WTC11 (cell line): ENCODE measurements around the gene TMPRSS5.

Experiments
- CREB1 ChIP-seq: sonication (generic); formaldehyde crosslinking; IDR thresholded peaks from 2 replicates; pipeline ENCODE4 v1.8.0; 2023; ENCODE audit warnings: mild to moderate bottlenecking, missing genetic modification reagents
- CTCF ChIP-seq: fragments of 200-600 bp; IDR thresholded peaks from 2 replicates; pipeline ENCODE4 v1.8.0; 2022; ENCODE audit warnings: antibody characterized with exemption
- TF ChIP-seq, protein P1 (sequence below): sonication (generic); formaldehyde crosslinking; IDR thresholded peaks from 2 replicates; pipeline ENCODE4 v1.8.1; 2023; ENCODE audit warnings: mild to moderate bottlenecking, missing genetic modification reagents
- TF ChIP-seq, protein P2 (sequence below): sonication (generic); formaldehyde crosslinking; IDR thresholded peaks from 2 replicates; pipeline ENCODE4 v1.8.0; 2023; ENCODE audit warnings: missing genetic modification reagents, mild to moderate bottlenecking, borderline replicate concordance

- TF ChIP-seq, protein P1, sequence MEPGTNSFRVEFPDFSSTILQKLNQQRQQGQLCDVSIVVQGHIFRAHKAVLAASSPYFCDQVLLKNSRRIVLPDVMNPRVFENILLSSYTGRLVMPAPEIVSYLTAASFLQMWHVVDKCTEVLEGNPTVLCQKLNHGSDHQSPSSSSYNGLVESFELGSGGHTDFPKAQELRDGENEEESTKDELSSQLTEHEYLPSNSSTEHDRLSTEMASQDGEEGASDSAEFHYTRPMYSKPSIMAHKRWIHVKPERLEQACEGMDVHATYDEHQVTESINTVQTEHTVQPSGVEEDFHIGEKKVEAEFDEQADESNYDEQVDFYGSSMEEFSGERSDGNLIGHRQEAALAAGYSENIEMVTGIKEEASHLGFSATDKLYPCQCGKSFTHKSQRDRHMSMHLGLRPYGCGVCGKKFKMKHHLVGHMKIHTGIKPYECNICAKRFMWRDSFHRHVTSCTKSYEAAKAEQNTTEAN = no peak
- no peak for TF ChIP-seq CTCF
- TF ChIP-seq CREB1 (CRISPR knock-in tag) = no peak
- TF ChIP-seq, protein P2, sequence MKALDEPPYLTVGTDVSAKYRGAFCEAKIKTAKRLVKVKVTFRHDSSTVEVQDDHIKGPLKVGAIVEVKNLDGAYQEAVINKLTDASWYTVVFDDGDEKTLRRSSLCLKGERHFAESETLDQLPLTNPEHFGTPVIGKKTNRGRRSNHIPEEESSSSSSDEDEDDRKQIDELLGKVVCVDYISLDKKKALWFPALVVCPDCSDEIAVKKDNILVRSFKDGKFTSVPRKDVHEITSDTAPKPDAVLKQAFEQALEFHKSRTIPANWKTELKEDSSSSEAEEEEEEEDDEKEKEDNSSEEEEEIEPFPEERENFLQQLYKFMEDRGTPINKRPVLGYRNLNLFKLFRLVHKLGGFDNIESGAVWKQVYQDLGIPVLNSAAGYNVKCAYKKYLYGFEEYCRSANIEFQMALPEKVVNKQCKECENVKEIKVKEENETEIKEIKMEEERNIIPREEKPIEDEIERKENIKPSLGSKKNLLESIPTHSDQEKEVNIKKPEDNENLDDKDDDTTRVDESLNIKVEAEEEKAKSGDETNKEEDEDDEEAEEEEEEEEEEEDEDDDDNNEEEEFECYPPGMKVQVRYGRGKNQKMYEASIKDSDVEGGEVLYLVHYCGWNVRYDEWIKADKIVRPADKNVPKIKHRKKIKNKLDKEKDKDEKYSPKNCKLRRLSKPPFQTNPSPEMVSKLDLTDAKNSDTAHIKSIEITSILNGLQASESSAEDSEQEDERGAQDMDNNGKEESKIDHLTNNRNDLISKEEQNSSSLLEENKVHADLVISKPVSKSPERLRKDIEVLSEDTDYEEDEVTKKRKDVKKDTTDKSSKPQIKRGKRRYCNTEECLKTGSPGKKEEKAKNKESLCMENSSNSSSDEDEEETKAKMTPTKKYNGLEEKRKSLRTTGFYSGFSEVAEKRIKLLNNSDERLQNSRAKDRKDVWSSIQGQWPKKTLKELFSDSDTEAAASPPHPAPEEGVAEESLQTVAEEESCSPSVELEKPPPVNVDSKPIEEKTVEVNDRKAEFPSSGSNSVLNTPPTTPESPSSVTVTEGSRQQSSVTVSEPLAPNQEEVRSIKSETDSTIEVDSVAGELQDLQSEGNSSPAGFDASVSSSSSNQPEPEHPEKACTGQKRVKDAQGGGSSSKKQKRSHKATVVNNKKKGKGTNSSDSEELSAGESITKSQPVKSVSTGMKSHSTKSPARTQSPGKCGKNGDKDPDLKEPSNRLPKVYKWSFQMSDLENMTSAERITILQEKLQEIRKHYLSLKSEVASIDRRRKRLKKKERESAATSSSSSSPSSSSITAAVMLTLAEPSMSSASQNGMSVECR (CRISPR knock-in tag) = no peak
Measured at GRCh38 chr11:113701491-113701890, 4.6 kb downstream of the TMPRSS5 start.
